ENCODE results near the gene BTG2.

Gene BTG2

DNA sequence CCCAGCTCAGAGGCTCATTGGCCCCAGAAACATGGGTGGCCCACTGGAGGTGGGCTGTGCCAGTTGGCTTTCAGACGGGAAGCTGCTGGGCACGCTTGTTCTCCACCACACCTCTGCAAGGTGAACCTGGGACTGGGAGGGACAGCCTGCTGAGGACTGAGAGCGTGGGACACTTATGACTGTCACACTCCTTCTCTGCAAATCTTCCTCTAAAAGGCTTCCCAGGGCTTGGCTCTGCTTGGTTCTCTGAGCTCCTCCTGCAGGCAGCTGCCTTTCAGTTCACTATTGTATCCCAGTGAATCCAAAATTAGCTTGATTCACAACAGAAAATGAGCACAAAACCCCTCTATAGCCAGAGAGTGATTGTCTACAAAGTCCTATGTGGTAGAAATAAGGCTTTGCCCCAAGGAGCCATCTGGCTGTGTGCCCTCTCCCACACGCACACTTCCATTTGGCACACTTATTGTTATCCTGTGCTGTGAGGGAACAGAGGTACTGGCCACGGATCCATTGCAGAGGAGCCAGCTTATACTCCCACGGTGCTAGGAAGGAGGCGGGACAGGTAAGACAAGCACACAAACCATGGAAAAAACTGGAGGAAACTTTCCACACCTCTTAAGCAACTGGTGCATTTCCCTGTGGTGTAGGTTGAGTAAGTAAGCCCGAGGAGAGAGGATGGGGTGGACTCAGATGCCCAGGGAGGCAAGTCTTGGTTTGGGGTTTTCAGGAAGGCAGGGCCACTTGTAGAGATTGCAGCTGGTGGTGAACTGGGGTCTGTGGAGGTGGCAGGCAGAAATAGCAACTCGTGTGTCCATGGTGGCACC is 18.9 kb upstream of the BTG2 start:
- H3K4me2 ChIP-seq (ENCODE audit: low read depth, low read length, poor library complexity, severe bottlenecking): peak overlapping the region; percentile 70
- H3K4me1 ChIP-seq (ENCODE audit: insufficient read depth, low read length, poor library complexity, severe bottlenecking): peaks cover 81% of the 10 kb centered on the region
- TF ChIP-seq, protein P1, sequence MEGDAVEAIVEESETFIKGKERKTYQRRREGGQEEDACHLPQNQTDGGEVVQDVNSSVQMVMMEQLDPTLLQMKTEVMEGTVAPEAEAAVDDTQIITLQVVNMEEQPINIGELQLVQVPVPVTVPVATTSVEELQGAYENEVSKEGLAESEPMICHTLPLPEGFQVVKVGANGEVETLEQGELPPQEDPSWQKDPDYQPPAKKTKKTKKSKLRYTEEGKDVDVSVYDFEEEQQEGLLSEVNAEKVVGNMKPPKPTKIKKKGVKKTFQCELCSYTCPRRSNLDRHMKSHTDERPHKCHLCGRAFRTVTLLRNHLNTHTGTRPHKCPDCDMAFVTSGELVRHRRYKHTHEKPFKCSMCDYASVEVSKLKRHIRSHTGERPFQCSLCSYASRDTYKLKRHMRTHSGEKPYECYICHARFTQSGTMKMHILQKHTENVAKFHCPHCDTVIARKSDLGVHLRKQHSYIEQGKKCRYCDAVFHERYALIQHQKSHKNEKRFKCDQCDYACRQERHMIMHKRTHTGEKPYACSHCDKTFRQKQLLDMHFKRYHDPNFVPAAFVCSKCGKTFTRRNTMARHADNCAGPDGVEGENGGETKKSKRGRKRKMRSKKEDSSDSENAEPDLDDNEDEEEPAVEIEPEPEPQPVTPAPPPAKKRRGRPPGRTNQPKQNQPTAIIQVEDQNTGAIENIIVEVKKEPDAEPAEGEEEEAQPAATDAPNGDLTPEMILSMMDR (conservative IDR thresholded peaks at IDR 0.05; ENCODE audit: low read length): no peak
- TF ChIP-seq EZH2phosphoT487 (IDR thresholded peaks at IDR 0.05; ENCODE audit: borderline replicate concordance): no peak
- no peaks in the 10 kb centered on the region for H4K20me1 ChIP-seq (ENCODE audit: insufficient read depth, low read length, poor library complexity, severe bottlenecking)
- H3K4me3 ChIP-seq (ENCODE audit: low read length, poor library complexity, severe bottlenecking): peak overlapping the region; percentile 61
- H3K9ac ChIP-seq (ENCODE audit: low read depth, low read length, poor library complexity, severe bottlenecking): peak overlapping the region; percentile 71
- peaks cover 12% of the 10 kb centered on the region; the same call in 1 of the 2 replicates for H3K79me2 ChIP-seq (ENCODE audit: insufficient read depth, low read length)
- H3K9me2 ChIP-seq (replicated peaks; ENCODE audit: low read depth, low read length): no peaks in the 10 kb centered on the region
- no peaks in the 10 kb centered on the region for H3K27me3 ChIP-seq (ENCODE audit: insufficient read depth, low read length, poor library complexity, severe bottlenecking)
- no peaks in the 10 kb centered on the region for H3K36me3 ChIP-seq (ENCODE audit: insufficient read depth, low read length)
- H3K9me3 ChIP-seq (ENCODE audit: insufficient read depth, low read depth, low read length): no peaks in the 10 kb centered on the region
- H3F3A ChIP-seq (ENCODE audit: low read depth): no peaks in the 10 kb centered on the region; the same call in 1 of the 2 replicates
- H2AFZ ChIP-seq (ENCODE audit: low read length): no peak overlapping the region

DNA sequence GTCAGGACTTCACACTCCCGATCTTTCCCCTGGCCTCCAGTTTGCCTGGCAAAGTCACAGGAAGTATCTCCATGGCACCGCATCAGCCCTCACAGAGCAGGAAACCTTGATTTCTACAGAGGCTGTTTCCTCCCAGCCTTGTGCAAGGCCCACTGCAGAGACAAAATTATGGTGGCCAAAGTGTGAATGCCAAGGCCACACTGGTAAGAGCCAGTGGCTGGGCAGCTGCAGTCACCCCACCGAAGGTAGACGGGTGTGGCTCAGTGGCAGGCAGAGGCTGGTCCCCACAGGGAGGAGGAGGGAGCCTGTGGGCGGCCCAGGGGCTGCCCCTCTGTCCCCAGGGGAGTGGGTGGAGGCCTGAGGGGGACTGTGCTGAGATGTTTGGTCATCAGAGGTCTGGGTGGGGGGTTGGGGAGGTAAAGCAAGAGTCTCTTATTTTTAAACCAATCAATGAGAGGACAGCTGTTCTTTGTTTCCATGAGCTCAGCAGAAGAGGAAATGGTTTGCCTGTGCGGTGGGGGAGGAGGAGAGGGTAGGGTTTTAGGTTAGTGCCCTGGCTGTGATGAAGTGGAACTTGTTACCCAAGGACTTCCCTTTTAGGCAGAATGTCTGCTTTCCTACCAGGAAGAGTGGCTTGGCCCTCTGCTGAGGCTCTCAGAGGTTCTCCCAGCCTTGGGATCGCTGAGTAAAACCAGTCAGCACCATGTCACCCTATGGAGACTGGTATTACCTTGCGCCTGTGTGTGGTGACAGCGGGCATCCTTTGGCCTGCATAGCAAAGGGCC is 18.0 kb upstream of the BTG2 start:
- Histone ChIP-seq H3K27me3 (ENCODE audit: insufficient read depth, low read length, poor library complexity, severe bottlenecking) (no peaks in the 10 kb centered on the region), H3K9me3 (ENCODE audit: insufficient read depth, low read depth, low read length) (no peaks in the 10 kb centered on the region), H3K36me3 (ENCODE audit: insufficient read depth, low read length) (no peaks in the 10 kb centered on the region), H3K9ac (ENCODE audit: low read depth, low read length, poor library complexity, severe bottlenecking) (peak overlapping the region; percentile 71), H3F3A (ENCODE audit: low read depth) (no peaks in the 10 kb centered on the region; the same call in 1 of the 2 replicates), H2AFZ (ENCODE audit: low read length) (no peak overlapping the region), H3K9me2 (replicated peaks; ENCODE audit: low read depth, low read length) (no peaks in the 10 kb centered on the region), H3K79me2 (ENCODE audit: insufficient read depth, low read length) (peaks cover 12% of the 10 kb centered on the region; the same call in 1 of the 2 replicates), H3K4me2 (ENCODE audit: low read depth, low read length, poor library complexity, severe bottlenecking) (peak overlapping the region; percentile 70), H3K4me1 (ENCODE audit: insufficient read depth, low read length, poor library complexity, severe bottlenecking) (peaks cover 82% of the 10 kb centered on the region), H4K20me1 (ENCODE audit: insufficient read depth, low read length, poor library complexity, severe bottlenecking) (no peaks in the 10 kb centered on the region), H3K4me3 (ENCODE audit: low read length, poor library complexity, severe bottlenecking) (peak overlapping the region; percentile 61)
- TF ChIP-seq EZH2phosphoT487 (IDR thresholded peaks at IDR 0.05; ENCODE audit: borderline replicate concordance): no peak
- TF ChIP-seq, protein P1 (conservative IDR thresholded peaks at IDR 0.05; ENCODE audit: low read length): no peak

DNA sequence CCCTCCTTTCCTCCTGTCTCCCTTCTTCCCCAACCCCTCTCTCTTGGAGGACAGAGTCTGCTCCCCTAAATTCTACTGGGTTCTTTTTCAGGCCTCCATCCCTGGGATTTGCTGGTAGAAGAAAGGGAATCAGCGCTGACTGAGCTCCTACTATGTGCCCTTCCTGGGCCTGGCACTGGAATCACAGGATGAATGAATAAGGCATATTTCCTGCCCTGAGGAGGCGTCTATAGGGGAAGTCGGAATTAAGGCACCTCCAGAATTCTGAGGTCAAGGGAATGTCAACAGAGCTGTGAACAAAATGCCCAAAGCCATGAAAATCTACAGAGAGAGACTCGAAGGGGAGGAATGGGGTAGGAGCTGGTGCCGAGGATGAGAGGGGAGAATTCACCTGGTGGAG is 17.4 kb upstream of the BTG2 start:
- Histone ChIP-seq H3K9ac (ENCODE audit: low read depth, low read length, poor library complexity, severe bottlenecking) (peak overlapping the region; percentile 71), H3K4me3 (ENCODE audit: low read length, poor library complexity, severe bottlenecking) (peak overlapping the region; percentile 61), H3F3A (ENCODE audit: low read depth) (no peaks in the 10 kb centered on the region; the same call in 1 of the 2 replicates), H3K9me3 (ENCODE audit: insufficient read depth, low read depth, low read length) (no peaks in the 10 kb centered on the region), H4K20me1 (ENCODE audit: insufficient read depth, low read length, poor library complexity, severe bottlenecking) (no peaks in the 10 kb centered on the region), H3K79me2 (ENCODE audit: insufficient read depth, low read length) (peaks cover 12% of the 10 kb centered on the region; the same call in 1 of the 2 replicates), H3K4me2 (ENCODE audit: low read depth, low read length, poor library complexity, severe bottlenecking) (peak overlapping the region; percentile 70), H3K9me2 (replicated peaks; ENCODE audit: low read depth, low read length) (no peaks in the 10 kb centered on the region), H3K4me1 (ENCODE audit: insufficient read depth, low read length, poor library complexity, severe bottlenecking) (peaks cover 76% of the 10 kb centered on the region), H3K36me3 (ENCODE audit: insufficient read depth, low read length) (no peaks in the 10 kb centered on the region), H2AFZ (ENCODE audit: low read length) (no peak overlapping the region), H3K27me3 (ENCODE audit: insufficient read depth, low read length, poor library complexity, severe bottlenecking) (no peaks in the 10 kb centered on the region)
- TF ChIP-seq EZH2phosphoT487 (IDR thresholded peaks at IDR 0.05; ENCODE audit: borderline replicate concordance): no peak
- TF ChIP-seq, protein P1 (conservative IDR thresholded peaks at IDR 0.05; ENCODE audit: low read length): no peak

All from Loucy (cell line).